ENCODE measurements around the gene WNT9B. TPM values are rescaled to one million over a fixed set of nuclear protein-coding genes. Genes with fewer than 3 reads are reported as not detected.

WNT9B gene
- total and polyA plus RNA-seq, 9 of the 15 experiments (the other 6 are each of a cell fraction or from before 2014, with no cell fraction given) = not detected

- Histone ChIP-seq H3K36me3 (ENCODE audit: control insufficient read depth, insufficient read depth, low read length) (no peaks in the 10 kb centered on the region), H3K9me3 (replicated peaks; ENCODE audit: control insufficient read depth, insufficient read depth, low read depth, low read length) (peaks cover 3% of the 10 kb centered on the region), H3K79me2 (ENCODE audit: control insufficient read depth, insufficient read depth, low read length) (no peaks in the 10 kb centered on the region), H2AFZ (ENCODE audit: low read depth, low read length) (no peak overlapping the region), H3K4me1 (replicated peaks in 1 of 2; ENCODE audit: control insufficient read depth in 2 of 2, insufficient read depth in 2 of 2, low read length in 2 of 2) (peaks cover 0 to 9% of the 10 kb centered on the region in 2 experiments; a peak in 4 of 5 replicates), H3K27ac (ENCODE audit: extremely low read depth, low read depth, low read length) (no peak overlapping the region), H4K20me1 (replicated peaks; ENCODE audit: control insufficient read depth, insufficient read depth, low read length) (no peaks in the 10 kb centered on the region), H3K4me3 (no peak overlapping the region), H3K9ac (ENCODE audit: insufficient read depth in 1 of 2, low read depth in 2 of 2, low read length in 2 of 2) (no peak overlapping the region), H3K4me2 (ENCODE audit: insufficient read depth, low read length) (no peak overlapping the region), H3K9me1 (ENCODE audit: control insufficient read depth, insufficient read depth, low read length) (no peaks in the 10 kb centered on the region), H3K27me3 (ENCODE audit: control insufficient read depth in 2 of 2, insufficient read depth in 2 of 2, low read length in 2 of 2) (peaks cover 2 to 14% of the 10 kb centered on the region in 2 experiments; a peak in 3 of 5 replicates)
- intact Hi-C loops (cut with micrococcal nuclease) = loop anchor here (5.0 kb wide), 1 partner anchor 164 kb away; no protein-coding TSS in a partner anchor
- 10% methylated on average over 3 of the region's 3 CpGs for WGBS (ENCODE audit: insufficient coverage, low coverage, missing lambda C conversion rate)
- CTCF ChIA-PET (ENCODE audit: low intra/inter-chr PET ratio) = interaction anchor here (1.5 to 1.7 kb wide), 2 partner anchors 97 to 158 kb away, joined by 4 to 7 read pairs; no protein-coding TSS in a partner anchor
- in situ Hi-C loops (cut with MboI) = loop anchor here (25.0 kb wide), 2 partner anchors 206 to 856 kb away; partner anchors contain the start of gene STH
- no peak for ATAC-seq
- POLR2A ChIA-PET = interaction anchor here (0.7 kb wide), 1 partner anchor 106 kb away, joined by 4 read pairs; no protein-coding TSS in a partner anchor
- FAIRE-seq = peak; percentile 23
- peak in 3 of 4 experiments; percentile 38 to 69 (median 65) for DNase-seq (ENCODE audit: extremely low read depth in 1 of 4, low spot score in 3 of 4)
- no TSS peak for BruUV-seq (replicated peaks)
- 0 out of 2 replicates have a peak, but pooled peaks have one; percentile 8 for TF ChIP-seq BCOR (IDR thresholded peaks at IDR 0.05)
- no peak for TF ChIP-seq POLR2H (tag; IDR thresholded peaks at IDR 0.05; ENCODE audit: low read depth)
- TF ChIP-seq, protein P1, sequence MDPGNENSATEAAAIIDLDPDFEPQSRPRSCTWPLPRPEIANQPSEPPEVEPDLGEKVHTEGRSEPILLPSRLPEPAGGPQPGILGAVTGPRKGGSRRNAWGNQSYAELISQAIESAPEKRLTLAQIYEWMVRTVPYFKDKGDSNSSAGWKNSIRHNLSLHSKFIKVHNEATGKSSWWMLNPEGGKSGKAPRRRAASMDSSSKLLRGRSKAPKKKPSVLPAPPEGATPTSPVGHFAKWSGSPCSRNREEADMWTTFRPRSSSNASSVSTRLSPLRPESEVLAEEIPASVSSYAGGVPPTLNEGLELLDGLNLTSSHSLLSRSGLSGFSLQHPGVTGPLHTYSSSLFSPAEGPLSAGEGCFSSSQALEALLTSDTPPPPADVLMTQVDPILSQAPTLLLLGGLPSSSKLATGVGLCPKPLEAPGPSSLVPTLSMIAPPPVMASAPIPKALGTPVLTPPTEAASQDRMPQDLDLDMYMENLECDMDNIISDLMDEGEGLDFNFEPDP (CRISPR knock-in tag; IDR thresholded peaks at IDR 0.05) = no peak
- TF ChIP-seq, protein P2, sequence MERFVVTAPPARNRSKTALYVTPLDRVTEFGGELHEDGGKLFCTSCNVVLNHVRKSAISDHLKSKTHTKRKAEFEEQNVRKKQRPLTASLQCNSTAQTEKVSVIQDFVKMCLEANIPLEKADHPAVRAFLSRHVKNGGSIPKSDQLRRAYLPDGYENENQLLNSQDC (CRISPR knock-in tag; IDR thresholded peaks at IDR 0.05) = no peak
- TF ChIP-seq CBX1 (IDR thresholded peaks at IDR 0.05; ENCODE audit: low read depth) = peak; percentile 88; the same call in 1 of the 2 replicates
- no peak for TF ChIP-seq ID3 (CRISPR knock-in tag; IDR thresholded peaks at IDR 0.05)
- no peak for TF ChIP-seq ID3 (tag; IDR thresholded peaks at IDR 0.05)
- no peak for TF ChIP-seq NR3C1 (CRISPR knock-in tag; IDR thresholded peaks at IDR 0.05)
- no peak for TF ChIP-seq NFIC (IDR thresholded peaks at IDR 0.05)
- no peak for TF ChIP-seq MTA3 (IDR thresholded peaks at IDR 0.05; ENCODE audit: borderline replicate concordance)
- TF ChIP-seq ADNP (tag; IDR thresholded peaks at IDR 0.05) = peak; percentile 54; the same call in 1 of the 2 replicates
- TF ChIP-seq SMARCA5 (IDR thresholded peaks at IDR 0.05) = no peak
- TF ChIP-seq, protein P3, sequence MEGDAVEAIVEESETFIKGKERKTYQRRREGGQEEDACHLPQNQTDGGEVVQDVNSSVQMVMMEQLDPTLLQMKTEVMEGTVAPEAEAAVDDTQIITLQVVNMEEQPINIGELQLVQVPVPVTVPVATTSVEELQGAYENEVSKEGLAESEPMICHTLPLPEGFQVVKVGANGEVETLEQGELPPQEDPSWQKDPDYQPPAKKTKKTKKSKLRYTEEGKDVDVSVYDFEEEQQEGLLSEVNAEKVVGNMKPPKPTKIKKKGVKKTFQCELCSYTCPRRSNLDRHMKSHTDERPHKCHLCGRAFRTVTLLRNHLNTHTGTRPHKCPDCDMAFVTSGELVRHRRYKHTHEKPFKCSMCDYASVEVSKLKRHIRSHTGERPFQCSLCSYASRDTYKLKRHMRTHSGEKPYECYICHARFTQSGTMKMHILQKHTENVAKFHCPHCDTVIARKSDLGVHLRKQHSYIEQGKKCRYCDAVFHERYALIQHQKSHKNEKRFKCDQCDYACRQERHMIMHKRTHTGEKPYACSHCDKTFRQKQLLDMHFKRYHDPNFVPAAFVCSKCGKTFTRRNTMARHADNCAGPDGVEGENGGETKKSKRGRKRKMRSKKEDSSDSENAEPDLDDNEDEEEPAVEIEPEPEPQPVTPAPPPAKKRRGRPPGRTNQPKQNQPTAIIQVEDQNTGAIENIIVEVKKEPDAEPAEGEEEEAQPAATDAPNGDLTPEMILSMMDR (IDR thresholded peaks at IDR 0.05 in 2 of 3, conservative IDR thresholded peaks at IDR 0.05 in 1 of 3; ENCODE audit: insufficient read depth in 2 of 3, low read depth in 1 of 3, low read length in 3 of 3) = peak; percentile 54 to 76 (median 63)
- no peak for TF ChIP-seq ZSCAN32 (CRISPR knock-in tag; IDR thresholded peaks at IDR 0.05)
- TF ChIP-seq CBX3 (IDR thresholded peaks at IDR 0.05; ENCODE audit: borderline replicate concordance in 1 of 2, low read length in 2 of 2) = peak in 1 of 2 experiments; percentile 96; a peak in 2 of 3 replicates
- peak in 1 of 2 experiments; percentile 19; a peak in 1 of 4 replicates for TF ChIP-seq KDM1A (IDR thresholded peaks at IDR 0.05)
- no peak for TF ChIP-seq TOE1 (IDR thresholded peaks at IDR 0.05; ENCODE audit: borderline replicate concordance)
- TF ChIP-seq TOE1 (CRISPR knock-in tag; IDR thresholded peaks at IDR 0.05; ENCODE audit: borderline replicate concordance, low read depth) = no peak
- TF ChIP-seq ZNF644 (tag; IDR thresholded peaks at IDR 0.05; ENCODE audit: low read depth) = no peak
Observed at GRCh38 chr17:46842835-46843234, 8.5 kb upstream of the WNT9B start.

Data from K562 (cell line).